ENCODE results near the gene ANKRD23. TPM values are rescaled to one million over a fixed set of nuclear protein-coding genes. Genes with fewer than 3 reads are reported as not detected.

ANKRD23 gene
- total and polyA plus RNA-seq, 2 of the 13 experiments (the other 11 are each of a cell fraction or from before 2014, with no cell fraction given) = 1.5 to 1.6 TPM

DNA sequence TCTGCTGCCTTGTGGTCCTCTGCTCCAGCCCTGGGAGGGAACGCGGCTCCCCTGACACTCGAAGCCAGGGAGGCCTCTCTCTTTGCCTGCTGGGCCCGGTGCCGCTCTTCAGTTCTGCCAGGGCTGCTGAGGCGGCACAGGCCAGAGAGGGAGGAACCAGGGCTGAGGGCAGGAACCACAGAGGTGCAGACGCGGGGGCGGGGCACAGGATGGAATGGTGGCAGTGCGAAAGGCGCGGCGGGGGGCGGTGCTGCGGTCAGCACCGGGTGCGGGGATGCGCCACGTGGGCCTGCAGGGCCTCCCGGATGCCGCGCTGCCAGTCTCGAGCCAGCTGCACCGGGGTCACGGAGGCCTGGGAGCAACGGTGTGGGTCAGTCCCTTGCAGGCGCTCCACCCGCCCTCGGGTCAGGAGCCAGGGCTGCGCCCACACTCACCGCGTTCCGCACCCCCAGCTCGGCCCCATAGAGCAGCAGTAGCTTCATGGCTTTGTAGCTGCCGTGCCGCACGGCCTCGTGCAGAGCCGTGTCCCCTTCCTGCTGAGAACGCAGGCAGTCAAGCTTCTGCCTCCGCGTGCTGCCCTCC, 4.4 kb downstream of the ANKRD23 start (continued):
- TF ChIP-seq PATZ1 (CRISPR knock-in tag; IDR thresholded peaks at IDR 0.05) (no peak), DMAP1 (CRISPR knock-in tag; IDR thresholded peaks at IDR 0.05) (no peak), BORCS8-MEF2B (CRISPR knock-in tag; IDR thresholded peaks at IDR 0.05) (peak; percentile 56; the same call in 1 of the 2 replicates), POGZ (CRISPR knock-in tag; IDR thresholded peaks at IDR 0.05) (0 out of 2 replicates have a peak, but pooled peaks have one; percentile 15), RORA (CRISPR knock-in tag; IDR thresholded peaks at IDR 0.05) (no peak), TAF15 (IDR thresholded peaks at IDR 0.05; ENCODE audit: low read depth, low read length, poor library complexity, severe bottlenecking) (peak; percentile 22), RBFOX2 (IDR thresholded peaks at IDR 0.05; ENCODE audit: low read depth, low read length) (peak; percentile 67), ZSCAN30 (CRISPR knock-in tag; IDR thresholded peaks at IDR 0.05) (no peak), NRL (CRISPR knock-in tag; IDR thresholded peaks at IDR 0.05; ENCODE audit: borderline replicate concordance) (peak; percentile 18; the same call in 1 of the 2 replicates), PCBP1 (IDR thresholded peaks at IDR 0.05; ENCODE audit: borderline replicate concordance, low read depth, low read length) (0 out of 2 replicates have a peak, but pooled peaks have one; percentile 3), DNMT1 (CRISPR knock-in tag; IDR thresholded peaks at IDR 0.05) (peak; percentile 35; the same call in 1 of the 2 replicates), POLR2G (IDR thresholded peaks at IDR 0.05; ENCODE audit: low read depth, low read length) (peak; percentile 37; the same call in 1 of the 2 replicates), POLR2AphosphoS2 (IDR thresholded peaks at IDR 0.05; ENCODE audit: low read depth, low read length) (peak; percentile 53; the same call in 1 of the 2 replicates), HNRNPK (IDR thresholded peaks at IDR 0.05; ENCODE audit: low read depth, low read length, poor library complexity, severe bottlenecking) (no peak), FOXM1 (CRISPR knock-in tag; IDR thresholded peaks at IDR 0.05) (no peak), AGO1 (IDR thresholded peaks at IDR 0.05; ENCODE audit: low read depth, low read length, poor library complexity, severe bottlenecking) (peak; percentile 71), ZFP82 (CRISPR knock-in tag; IDR thresholded peaks at IDR 0.05; ENCODE audit: borderline replicate concordance) (no peak), ZNF768 (CRISPR knock-in tag; IDR thresholded peaks at IDR 0.05) (peak; percentile 7; the same call in 1 of the 2 replicates), AKAP8 (CRISPR knock-in tag; IDR thresholded peaks at IDR 0.05) (peak; percentile 96), ZNF17 (CRISPR knock-in tag; IDR thresholded peaks at IDR 0.05) (no peak), IRF2 (CRISPR knock-in tag; IDR thresholded peaks at IDR 0.05) (no peak), KLF15 (CRISPR knock-in tag; IDR thresholded peaks at IDR 0.05; ENCODE audit: borderline replicate concordance) (no peak), ZNF256 (CRISPR knock-in tag; conservative IDR thresholded peaks at IDR 0.05) (no peak), FOXA1 (IDR thresholded peaks at IDR 0.05) (no peak), FOXA1 (CRISPR knock-in tag; IDR thresholded peaks at IDR 0.05) (no peak), GFI1 (CRISPR knock-in tag; IDR thresholded peaks at IDR 0.05; ENCODE audit: borderline replicate concordance) (no peak)
- TF ChIP-seq, protein P1, sequence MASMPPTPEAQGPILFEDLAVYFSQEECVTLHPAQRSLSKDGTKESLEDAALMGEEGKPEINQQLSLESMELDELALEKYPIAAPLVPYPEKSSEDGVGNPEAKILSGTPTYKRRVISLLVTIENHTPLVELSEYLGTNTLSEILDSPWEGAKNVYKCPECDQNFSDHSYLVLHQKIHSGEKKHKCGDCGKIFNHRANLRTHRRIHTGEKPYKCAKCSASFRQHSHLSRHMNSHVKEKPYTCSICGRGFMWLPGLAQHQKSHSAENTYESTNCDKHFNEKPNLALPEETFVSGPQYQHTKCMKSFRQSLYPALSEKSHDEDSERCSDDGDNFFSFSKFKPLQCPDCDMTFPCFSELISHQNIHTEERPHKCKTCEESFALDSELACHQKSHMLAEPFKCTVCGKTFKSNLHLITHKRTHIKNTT (CRISPR knock-in tag; IDR thresholded peaks at IDR 0.05) = no peak
- TF ChIP-seq, protein P2, sequence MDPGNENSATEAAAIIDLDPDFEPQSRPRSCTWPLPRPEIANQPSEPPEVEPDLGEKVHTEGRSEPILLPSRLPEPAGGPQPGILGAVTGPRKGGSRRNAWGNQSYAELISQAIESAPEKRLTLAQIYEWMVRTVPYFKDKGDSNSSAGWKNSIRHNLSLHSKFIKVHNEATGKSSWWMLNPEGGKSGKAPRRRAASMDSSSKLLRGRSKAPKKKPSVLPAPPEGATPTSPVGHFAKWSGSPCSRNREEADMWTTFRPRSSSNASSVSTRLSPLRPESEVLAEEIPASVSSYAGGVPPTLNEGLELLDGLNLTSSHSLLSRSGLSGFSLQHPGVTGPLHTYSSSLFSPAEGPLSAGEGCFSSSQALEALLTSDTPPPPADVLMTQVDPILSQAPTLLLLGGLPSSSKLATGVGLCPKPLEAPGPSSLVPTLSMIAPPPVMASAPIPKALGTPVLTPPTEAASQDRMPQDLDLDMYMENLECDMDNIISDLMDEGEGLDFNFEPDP (CRISPR knock-in tag; conservative IDR thresholded peaks at IDR 0.05) = 0 out of 2 replicates have a peak, but pooled peaks have one; percentile 38

Measured in HepG2 (cell line).